Loucy (cell line): Measurements from ENCODE around the gene PUM1.

Experiments used
- H2AFZ ChIP-seq: fragments of 200-600 bp; sonication (generic); 2 replicates; pipeline ENCODE4 v1.6.0; 2016; ENCODE audit warnings: antibody characterized with exemption, mild to moderate bottlenecking, low read length, moderate library complexity
- H3F3A ChIP-seq: fragments of 200-600 bp; 2 replicates; pipeline ENCODE4 v1.6.0; 2016; ENCODE audit warnings: antibody characterized with exemption, low read depth, mild to moderate bottlenecking
- H3K27me3 ChIP-seq: fragments of 200-600 bp; sonication (generic); 2 replicates; pipeline ENCODE4 v1.6.1; 2014; ENCODE audit warnings: low read length, mild to moderate bottlenecking; ENCODE audit not compliant: insufficient read depth, poor library complexity, severe bottlenecking
- H3K36me3 ChIP-seq: fragments of 200-600 bp; sonication (generic); 2 replicates; pipeline ENCODE4 v1.6.1; 2016; ENCODE audit warnings: low read length; ENCODE audit not compliant: insufficient read depth
- H3K4me1 ChIP-seq: fragments of 200-600 bp; sonication (generic); 2 replicates; pipeline ENCODE4 v1.5.1; 2014; ENCODE audit warnings: low read length, mild to moderate bottlenecking; ENCODE audit not compliant: insufficient read depth, poor library complexity, severe bottlenecking
- H3K4me2 ChIP-seq: fragments of 200-600 bp; sonication (generic); 2 replicates; pipeline ENCODE4 v1.6.0; 2014; ENCODE audit warnings: antibody characterized with exemption, low read length, low read depth, mild to moderate bottlenecking; ENCODE audit not compliant: poor library complexity, severe bottlenecking
- H3K4me3 ChIP-seq: fragments of 200-600 bp; sonication (generic); 2 replicates; pipeline ENCODE4 v1.5.1; 2014; ENCODE audit warnings: low read length, mild to moderate bottlenecking, mixed read lengths; ENCODE audit not compliant: poor library complexity, severe bottlenecking
- H3K79me2 ChIP-seq: fragments of 200-600 bp; sonication (generic); 2 replicates; pipeline ENCODE4 v1.6.1; 2014; ENCODE audit warnings: low read length; ENCODE audit not compliant: insufficient read depth
- H3K9ac ChIP-seq: fragments of 200-600 bp; sonication (generic); 2 replicates; pipeline ENCODE4 v1.6.0; 2014; ENCODE audit warnings: mild to moderate bottlenecking, low read depth, low read length, moderate library complexity; ENCODE audit not compliant: poor library complexity, severe bottlenecking
- H3K9me2 ChIP-seq: fragments of 200-600 bp; sonication (generic); replicated peaks from 2 replicates; pipeline ENCODE4 v1.6.1; 2016; ENCODE audit warnings: low read depth, low read length, mixed read lengths
- H3K9me3 ChIP-seq: fragments of 200-600 bp; sonication (generic); 2 replicates; pipeline ENCODE4 v1.6.1; 2014; ENCODE audit warnings: mild to moderate bottlenecking, antibody characterized with exemption, low read length, low read depth; ENCODE audit not compliant: insufficient read depth
- H4K20me1 ChIP-seq: fragments of 200-600 bp; sonication (generic); 2 replicates; pipeline ENCODE4 v1.6.0; 2014; ENCODE audit warnings: antibody characterized with exemption, low read length, mild to moderate bottlenecking; ENCODE audit not compliant: insufficient read depth, poor library complexity, severe bottlenecking
- EZH2phosphoT487 ChIP-seq: fragments of 200-600 bp; IDR thresholded peaks from 2 replicates; pipeline ENCODE4 v1.6.1; 2018; ENCODE audit warnings: antibody characterized with exemption, mild to moderate bottlenecking, moderate library complexity, borderline replicate concordance
- TF ChIP-seq, protein P1 (sequence below): fragments of 200-600 bp; sonication (generic); conservative IDR thresholded peaks from 2 replicates; pipeline ENCODE4 v1.5.1; 2014; ENCODE audit warnings: mild to moderate bottlenecking, antibody characterized with exemption, low read length

PUM1 gene

GRCh38 chr1:31084782-31085569 lies 19.5 kb upstream of the PUM1 start:
- Histone ChIP-seq H3K9me3 (no peaks in the 10 kb centered on the region), H3K4me3 (no peak overlapping the region), H2AFZ (no peak overlapping the region), H3K9ac (no peak overlapping the region), H3K4me1 (no peaks in the 10 kb centered on the region), H3K9me2 (no peaks in the 10 kb centered on the region), H3F3A (no peaks in the 10 kb centered on the region), H4K20me1 (no peaks in the 10 kb centered on the region), H3K79me2 (no peaks in the 10 kb centered on the region), H3K4me2 (no peak overlapping the region), H3K36me3 (no peaks in the 10 kb centered on the region), H3K27me3 (no peaks in the 10 kb centered on the region)
- TF ChIP-seq EZH2phosphoT487: no peak

DNA sequence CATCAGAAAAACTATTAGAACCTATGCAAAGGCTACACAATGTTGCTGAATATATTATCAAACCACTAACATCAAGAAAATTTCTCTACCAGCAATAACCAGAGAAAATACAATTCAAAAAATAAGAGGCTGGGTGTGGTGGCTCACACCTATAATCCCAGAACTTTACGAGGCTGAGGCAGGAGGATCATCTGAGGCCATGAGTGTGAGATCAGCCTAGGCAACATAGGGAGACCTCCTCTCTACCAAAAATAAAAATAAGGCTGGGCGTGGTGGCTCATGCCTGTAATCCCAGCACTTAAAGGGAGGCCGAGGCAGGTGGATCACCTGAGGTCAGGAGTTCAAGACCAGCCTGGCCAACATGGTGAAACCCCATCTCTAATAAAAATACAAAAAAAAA lies 16.9 kb upstream of the PUM1 start:
- Histone ChIP-seq H3K9me3 (no peaks in the 10 kb centered on the region), H3F3A (no peaks in the 10 kb centered on the region), H3K79me2 (no peaks in the 10 kb centered on the region), H3K9me2 (no peaks in the 10 kb centered on the region), H3K27me3 (no peaks in the 10 kb centered on the region), H3K4me1 (no peaks in the 10 kb centered on the region), H2AFZ (no peak overlapping the region), H4K20me1 (no peaks in the 10 kb centered on the region), H3K36me3 (no peaks in the 10 kb centered on the region), H3K4me2 (no peak overlapping the region), H3K9ac (no peak overlapping the region), H3K4me3 (no peak overlapping the region)
- TF ChIP-seq EZH2phosphoT487: no peak
- TF ChIP-seq, protein P1, sequence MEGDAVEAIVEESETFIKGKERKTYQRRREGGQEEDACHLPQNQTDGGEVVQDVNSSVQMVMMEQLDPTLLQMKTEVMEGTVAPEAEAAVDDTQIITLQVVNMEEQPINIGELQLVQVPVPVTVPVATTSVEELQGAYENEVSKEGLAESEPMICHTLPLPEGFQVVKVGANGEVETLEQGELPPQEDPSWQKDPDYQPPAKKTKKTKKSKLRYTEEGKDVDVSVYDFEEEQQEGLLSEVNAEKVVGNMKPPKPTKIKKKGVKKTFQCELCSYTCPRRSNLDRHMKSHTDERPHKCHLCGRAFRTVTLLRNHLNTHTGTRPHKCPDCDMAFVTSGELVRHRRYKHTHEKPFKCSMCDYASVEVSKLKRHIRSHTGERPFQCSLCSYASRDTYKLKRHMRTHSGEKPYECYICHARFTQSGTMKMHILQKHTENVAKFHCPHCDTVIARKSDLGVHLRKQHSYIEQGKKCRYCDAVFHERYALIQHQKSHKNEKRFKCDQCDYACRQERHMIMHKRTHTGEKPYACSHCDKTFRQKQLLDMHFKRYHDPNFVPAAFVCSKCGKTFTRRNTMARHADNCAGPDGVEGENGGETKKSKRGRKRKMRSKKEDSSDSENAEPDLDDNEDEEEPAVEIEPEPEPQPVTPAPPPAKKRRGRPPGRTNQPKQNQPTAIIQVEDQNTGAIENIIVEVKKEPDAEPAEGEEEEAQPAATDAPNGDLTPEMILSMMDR: no peak

DNA sequence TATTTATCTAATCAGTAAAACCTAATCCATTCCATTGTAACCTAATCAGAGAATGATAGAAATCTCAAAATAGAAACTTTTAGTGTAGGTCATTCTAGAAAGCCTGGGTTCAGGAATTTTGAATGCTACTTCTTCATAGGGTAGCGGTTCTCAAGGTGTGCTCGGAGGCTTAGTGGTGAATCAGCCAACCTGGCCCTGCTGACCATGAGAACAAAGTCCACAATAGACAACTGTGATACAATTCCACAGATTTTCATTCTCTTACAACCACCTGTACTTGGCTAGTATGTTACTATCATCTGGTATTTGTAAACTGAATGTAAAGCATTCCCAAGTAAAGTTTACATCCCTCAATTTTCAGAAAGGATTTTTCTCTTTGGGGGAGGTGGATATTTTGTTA lies 7.5 kb upstream of the PUM1 start:
- H3F3A ChIP-seq: no peaks in the 10 kb centered on the region
- TF ChIP-seq, protein P1: no peak
- no peak for TF ChIP-seq EZH2phosphoT487
- H3K9me2 ChIP-seq: no peaks in the 10 kb centered on the region
- H3K9me3 ChIP-seq: no peaks in the 10 kb centered on the region
- no peaks in the 10 kb centered on the region for H3K4me1 ChIP-seq
- H3K27me3 ChIP-seq: no peaks in the 10 kb centered on the region
- no peak overlapping the region for H3K9ac ChIP-seq
- no peaks in the 10 kb centered on the region for H3K36me3 ChIP-seq
- no peak overlapping the region for H2AFZ ChIP-seq
- no peak overlapping the region for H3K4me3 ChIP-seq
- H3K79me2 ChIP-seq: no peaks in the 10 kb centered on the region
- no peak overlapping the region for H3K4me2 ChIP-seq
- H4K20me1 ChIP-seq: no peaks in the 10 kb centered on the region

- no peak overlapping the region for H3K9ac ChIP-seq
These were observed 6.8 kb upstream of the PUM1 start for GRCh38 chr1:31072304-31072746.

More at GRCh38 chr1:31072304-31072746, 6.8 kb upstream of the PUM1 start:
- H3K27me3 ChIP-seq: no peaks in the 10 kb centered on the region
- no peaks in the 10 kb centered on the region for H3K9me2 ChIP-seq
- H3K79me2 ChIP-seq: no peaks in the 10 kb centered on the region
- no peaks in the 10 kb centered on the region for H3F3A ChIP-seq
- no peaks in the 10 kb centered on the region for H3K4me1 ChIP-seq
- H3K4me2 ChIP-seq: no peak overlapping the region
- H3K36me3 ChIP-seq: no peaks in the 10 kb centered on the region
- H2AFZ ChIP-seq: no peak overlapping the region
- no peaks in the 10 kb centered on the region for H4K20me1 ChIP-seq
- H3K9me3 ChIP-seq: no peaks in the 10 kb centered on the region
- H3K4me3 ChIP-seq: no peak overlapping the region
- no peak for TF ChIP-seq EZH2phosphoT487
- TF ChIP-seq, protein P1: no peak
